DND-41 (cell line): ENCODE data around the gene RPL29.

Source experiments
- EZH2 ChIP-seq: IDR thresholded peaks from 3 replicates; pipeline ENCODE4 v1.6.1; 2012; ENCODE audit warnings: borderline replicate concordance, low read depth, mild to moderate bottlenecking, moderate library complexity, low read length, inconsistent platforms; ENCODE audit not compliant: severe bottlenecking
- TF ChIP-seq, protein P1 (sequence below): IDR thresholded peaks from 2 replicates; pipeline ENCODE4 v1.5.1; 2012; ENCODE audit warnings: borderline replicate concordance, low read length, moderate library complexity, mild to moderate bottlenecking; ENCODE audit not compliant: poor library complexity, severe bottlenecking; ENCODE audit errors: extremely low read depth

DNA sequence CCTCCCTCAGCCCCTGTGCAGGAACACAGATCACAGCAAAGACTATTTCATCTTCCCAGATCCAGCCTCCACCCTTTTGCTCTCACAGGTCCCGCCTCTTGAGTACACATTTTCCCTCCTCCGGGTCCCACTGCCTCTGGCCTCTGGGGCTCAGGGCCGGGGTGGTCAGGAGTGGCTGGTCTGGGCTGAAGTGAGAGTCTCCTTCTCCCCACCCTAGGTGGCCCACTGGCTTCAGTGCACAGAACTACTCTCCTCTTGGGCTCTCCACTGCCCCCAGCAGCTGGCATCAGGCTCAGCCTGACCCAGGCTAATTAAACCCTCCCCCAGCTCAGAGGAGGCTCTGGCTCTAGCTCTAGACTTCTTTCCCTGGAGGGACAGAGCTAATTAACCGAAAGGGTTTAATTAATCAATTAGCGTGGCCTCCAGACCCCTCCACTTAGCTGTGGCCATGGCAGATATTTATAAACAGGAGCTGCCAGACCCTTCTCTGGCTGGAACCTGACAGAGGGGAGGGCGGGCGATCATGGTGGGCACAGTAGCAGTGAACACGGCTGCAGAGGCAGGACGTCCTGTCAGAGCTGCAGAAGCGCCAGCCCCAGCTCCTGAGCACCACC lies 45.5 kb upstream of the RPL29 start:
- TF ChIP-seq, protein P1, sequence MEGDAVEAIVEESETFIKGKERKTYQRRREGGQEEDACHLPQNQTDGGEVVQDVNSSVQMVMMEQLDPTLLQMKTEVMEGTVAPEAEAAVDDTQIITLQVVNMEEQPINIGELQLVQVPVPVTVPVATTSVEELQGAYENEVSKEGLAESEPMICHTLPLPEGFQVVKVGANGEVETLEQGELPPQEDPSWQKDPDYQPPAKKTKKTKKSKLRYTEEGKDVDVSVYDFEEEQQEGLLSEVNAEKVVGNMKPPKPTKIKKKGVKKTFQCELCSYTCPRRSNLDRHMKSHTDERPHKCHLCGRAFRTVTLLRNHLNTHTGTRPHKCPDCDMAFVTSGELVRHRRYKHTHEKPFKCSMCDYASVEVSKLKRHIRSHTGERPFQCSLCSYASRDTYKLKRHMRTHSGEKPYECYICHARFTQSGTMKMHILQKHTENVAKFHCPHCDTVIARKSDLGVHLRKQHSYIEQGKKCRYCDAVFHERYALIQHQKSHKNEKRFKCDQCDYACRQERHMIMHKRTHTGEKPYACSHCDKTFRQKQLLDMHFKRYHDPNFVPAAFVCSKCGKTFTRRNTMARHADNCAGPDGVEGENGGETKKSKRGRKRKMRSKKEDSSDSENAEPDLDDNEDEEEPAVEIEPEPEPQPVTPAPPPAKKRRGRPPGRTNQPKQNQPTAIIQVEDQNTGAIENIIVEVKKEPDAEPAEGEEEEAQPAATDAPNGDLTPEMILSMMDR: no peak
- no peak for TF ChIP-seq EZH2
